NCI-H510A treated with DMSO at 0.1 percent for 48 hours (cell line): Measurements from ENCODE around the gene ASIC1.

Experiments used
- DNase-seq: peaks from one replicate; lab custom pipeline; 2025; lab: John Stamatoyannopoulos, UW

The ASIC1 gene

DNA sequence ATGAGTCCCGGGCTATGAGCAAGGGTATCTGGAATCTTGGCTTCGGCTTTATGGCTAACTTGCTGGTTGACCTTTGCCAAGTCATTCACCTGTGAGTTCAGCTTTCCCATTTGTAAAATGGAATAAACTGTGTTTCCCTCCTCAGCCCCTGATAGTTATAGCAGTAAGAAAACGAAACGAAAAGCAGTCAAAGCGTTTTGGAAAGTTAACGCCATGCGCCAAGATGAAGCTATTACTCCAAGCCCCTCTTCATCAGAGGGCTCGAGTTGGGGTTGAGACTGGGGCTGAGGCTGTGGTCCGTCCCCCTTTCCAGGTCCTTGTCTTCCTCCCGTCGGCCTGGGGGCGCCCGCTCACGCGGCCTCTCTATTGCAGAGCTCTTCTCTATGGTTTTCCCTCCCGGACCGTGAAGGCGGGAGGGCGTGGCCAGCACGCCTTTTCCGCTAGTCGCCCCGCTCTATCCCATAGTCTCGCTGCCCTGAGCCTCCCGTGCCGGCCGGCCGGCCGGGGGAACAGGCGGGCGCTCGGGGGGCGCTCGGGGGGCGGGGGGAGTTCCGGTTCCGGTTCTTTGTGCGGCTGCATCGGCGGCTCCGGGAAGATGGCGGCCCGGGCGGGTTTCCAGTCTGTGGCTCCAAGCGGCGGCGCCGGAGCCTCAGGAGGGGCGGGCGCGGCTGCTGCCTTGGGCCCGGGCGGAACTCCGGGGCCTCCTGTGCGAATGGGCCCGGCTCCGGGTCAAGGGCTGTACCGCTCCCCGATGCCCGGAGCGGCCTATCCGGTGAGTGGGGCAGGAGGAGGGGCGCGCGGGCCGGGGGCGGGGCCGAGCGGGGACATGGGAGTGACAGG, 27.6 kb downstream of the ASIC1 start, which contains the start of gene SMARCD1:
SMARCD1 (plus strand) TSS at position 568 of the 840 bp plus-strand sequence; CDS start at position 596, 28 bp downstream.
- peak; percentile 92 for DNase-seq

- DNase-seq = peak; percentile 31
Measured at GRCh38 chr12:50085615-50086072, 28.2 kb downstream of the ASIC1 start.

GRCh38 chr12:50086148-50086547, 28.8 kb downstream of the ASIC1 start:
- DNase-seq = no peak

- no peak for DNase-seq
Measured at GRCh38 chr12:50087151-50087550, 29.8 kb downstream of the ASIC1 start.

- no peak for DNase-seq
Measured at GRCh38 chr12:50087995-50088394, 30.6 kb downstream of the ASIC1 start.

DNA sequence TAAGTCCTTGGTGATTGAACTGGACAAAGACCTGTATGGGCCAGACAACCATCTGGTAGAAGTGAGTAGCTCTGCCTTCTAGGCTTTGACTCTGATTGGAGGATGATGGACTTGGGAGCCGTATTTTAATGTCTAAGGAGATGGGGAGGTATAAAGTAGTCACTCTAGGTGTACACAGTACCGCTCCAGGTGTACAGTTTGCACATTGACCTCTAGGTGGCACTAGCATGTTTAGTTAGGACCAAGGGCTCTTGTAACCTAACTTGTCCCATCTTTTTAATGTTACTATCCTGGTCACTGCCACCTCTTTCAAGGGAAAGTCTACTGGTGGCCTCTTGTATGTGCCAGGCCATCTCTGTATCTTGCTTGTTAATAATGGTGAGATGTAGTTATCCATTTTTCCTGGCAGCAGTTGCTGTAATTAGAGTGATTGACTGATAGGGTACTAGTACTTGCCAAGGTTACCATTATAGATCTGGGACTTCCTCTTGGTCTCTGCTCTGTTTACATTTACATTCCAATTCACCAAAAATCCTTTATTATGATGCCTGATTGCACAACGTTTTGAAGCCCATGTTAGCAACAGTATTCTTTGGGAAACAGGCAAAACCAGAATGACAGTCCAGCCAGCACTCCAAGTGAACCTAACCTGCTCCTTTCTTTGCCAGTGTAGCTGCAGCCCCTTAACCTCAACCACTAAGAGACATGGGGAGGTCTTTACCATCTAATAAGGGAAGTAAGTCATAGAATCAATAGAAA, 31.4 kb downstream of the ASIC1 start:
- DNase-seq = peak; percentile 73

GRCh38 chr12:50089730-50090129, 32.3 kb downstream of the ASIC1 start:
- no peak for DNase-seq

- no peak for DNase-seq
Measured at GRCh38 chr12:50090391-50090790, 33.0 kb downstream of the ASIC1 start.

- no peak for DNase-seq
Measured at GRCh38 chr12:50097952-50098351, 40.6 kb downstream of the ASIC1 start.

GRCh38 chr12:50099302-50100008, 42.1 kb downstream of the ASIC1 start:
- DNase-seq = no peak

DNA sequence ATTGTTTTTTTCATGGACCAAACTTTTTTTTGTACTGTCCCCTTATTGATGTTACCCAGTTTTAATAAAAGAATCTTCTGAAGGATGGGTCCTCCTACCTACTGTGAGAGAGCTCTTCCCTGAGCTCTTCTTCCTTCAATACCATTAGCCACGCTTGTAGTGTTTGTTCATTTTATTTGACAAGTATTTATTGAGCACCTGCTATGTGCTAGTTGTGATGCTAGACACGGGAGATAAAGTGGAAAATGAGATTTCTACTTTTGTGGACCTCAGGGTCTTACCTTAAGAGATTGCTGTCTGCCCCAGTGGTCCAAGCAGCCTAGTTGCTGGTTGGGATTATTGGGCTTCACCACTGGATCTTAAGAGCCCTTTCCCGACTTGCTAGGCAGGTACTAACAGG, 43.2 kb downstream of the ASIC1 start:
- DNase-seq = no peak

GRCh38 chr12:50101663-50102062, 44.3 kb downstream of the ASIC1 start:
- DNase-seq = peak; percentile 20

- no peak for DNase-seq
Measured at GRCh38 chr12:50102131-50102531, 44.7 kb downstream of the ASIC1 start.

- DNase-seq = no peak
Measured at GRCh38 chr12:50102646-50103309, 45.4 kb downstream of the ASIC1 start.

GRCh38 chr12:50103351-50103750, 46.0 kb downstream of the ASIC1 start:
- no peak for DNase-seq

DNA sequence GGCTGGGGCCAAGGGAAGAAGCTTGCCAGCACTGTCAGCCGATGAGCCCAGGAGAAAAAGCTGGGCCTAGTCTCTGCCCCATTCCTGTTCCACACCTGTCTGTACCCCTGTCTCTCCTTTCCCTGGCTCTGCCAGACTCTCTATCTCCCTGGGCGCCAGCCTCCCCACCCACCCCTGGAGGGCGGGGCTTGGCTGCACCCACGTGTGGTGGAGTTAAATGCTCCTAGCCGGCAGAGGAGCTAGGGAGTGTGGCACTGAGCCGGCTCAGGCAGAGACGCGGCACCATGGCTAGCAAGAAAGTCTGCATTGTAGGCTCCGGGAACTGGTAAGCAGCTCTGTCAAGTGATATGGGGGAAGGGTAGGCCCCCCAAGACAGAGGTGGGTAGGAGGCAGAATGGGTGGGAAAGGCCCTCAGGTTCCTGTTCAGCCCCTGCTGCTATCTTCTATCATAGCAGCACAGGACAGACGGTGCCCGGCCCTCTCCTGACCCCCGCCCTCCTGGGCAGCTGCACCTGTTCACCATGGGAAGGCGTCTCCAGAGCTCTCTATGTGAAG, 46.4 kb downstream of the ASIC1 start, which contains the start of gene GPD1:
GPD1 (plus strand) TSS at position 242 of the 555 bp plus-strand sequence; CDS start at position 285, 43 bp downstream.
- peak; percentile 88 for DNase-seq

GRCh38 chr12:50104417-50105366, 47.3 kb downstream of the ASIC1 start:
- DNase-seq = no peak

DNA sequence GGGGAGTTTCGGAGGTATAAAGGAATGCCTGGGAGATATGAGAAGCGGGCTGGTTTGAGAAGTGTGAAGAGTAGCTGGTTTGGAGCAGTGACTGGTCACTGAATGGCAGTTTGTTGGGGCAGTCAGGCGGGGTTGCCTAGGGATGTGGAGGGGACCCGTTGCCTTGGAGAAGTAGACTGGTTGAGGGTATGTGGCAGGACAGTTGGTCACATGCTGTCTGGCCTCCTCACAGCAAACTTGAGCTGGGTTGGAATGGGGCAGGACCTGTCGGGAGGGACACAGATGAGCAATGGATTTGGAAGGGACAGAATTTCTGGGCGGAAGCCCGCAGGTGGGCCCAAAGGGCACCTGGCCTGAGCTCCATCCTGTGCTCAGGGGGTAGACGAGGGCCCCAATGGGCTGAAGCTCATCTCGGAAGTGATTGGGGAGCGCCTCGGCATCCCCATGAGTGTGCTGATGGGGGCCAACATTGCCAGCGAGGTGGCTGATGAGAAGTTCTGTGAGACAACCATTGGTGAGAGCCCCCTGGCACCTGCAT, 48.6 kb downstream of the ASIC1 start:
- DNase-seq = no peak

DNA sequence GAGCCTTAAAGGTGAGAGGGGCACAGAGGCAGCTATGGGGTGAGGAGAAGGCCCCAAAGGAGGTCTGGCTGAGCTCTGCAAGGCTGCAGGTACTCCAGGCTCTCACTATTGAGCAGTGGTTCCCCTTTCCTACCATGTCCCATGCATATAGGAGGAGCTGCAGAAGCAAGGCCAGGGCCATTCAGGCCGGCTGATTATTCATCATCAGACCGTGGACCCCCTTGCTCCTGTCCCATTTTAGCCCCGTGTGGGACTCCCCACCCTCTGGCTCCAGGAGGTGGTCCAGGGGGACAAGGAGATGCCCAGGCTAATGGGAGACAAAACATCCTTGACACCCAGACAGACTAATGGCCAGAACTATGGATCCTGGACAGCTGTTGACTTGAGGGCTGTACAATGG, 49.5 kb downstream of the ASIC1 start:
- no peak for DNase-seq
